B cell (primary cell): ENCODE results near the gene PROSER1. TPM values are rescaled to one million over a fixed set of nuclear protein-coding genes. Genes with fewer than 3 reads are reported as not detected.
"Not testable (repeated sequence)": the region's sequence is repeated elsewhere in the genome, so short reads cannot be mapped to it uniquely, and the experiment has no call there.

ENCODE experiments used
- ATAC-seq: fragments of 200-7000 bp; cut with Tn5 transposase; one replicate; pipeline ENCODE4 v1.10.0; 2021; ENCODE audit warnings: low read depth, mild to moderate bottlenecking, moderate number of reproducible peaks, moderate library complexity
- CTCF ChIA-PET: fragments of 350-600 bp; sonication (Branson Sonifier 250); formaldehyde crosslinking; loops from one replicate; lab custom pipeline; 2021; ENCODE audit warnings: antibody characterized with exemption, inconsistent platforms; lab: Charles Lee
- POLR2A ChIA-PET: fragments of 350-600 bp; sonication (Branson Sonifier 250); formaldehyde crosslinking; loops from one replicate; lab custom pipeline; 2021; ENCODE audit warnings: antibody characterized with exemption; lab: Charles Lee
- DNase-seq: peaks from one replicate; pipeline ENCODE4 v3.0.0; 2013
- H2AFZ ChIP-seq: 2 replicates; pipeline ENCODE4 v1.6.1; 2012; ENCODE audit warnings: mild to moderate bottlenecking, low read depth, low read length; ENCODE audit not compliant: insufficient read depth, poor library complexity, severe bottlenecking
- H3K27ac ChIP-seq, 2 donors: 1 replicate in 1 of 2; 2 replicates in 1 of 2; pipeline ENCODE4 v1.5.1; 2012 to 2013; ENCODE audit warnings: low read length in 2 of 2, mild to moderate bottlenecking in 2 of 2, moderate library complexity in 1 of 2
- H3K27me3 ChIP-seq, 4 experiments: fragments of 200-600 bp in 1 of 4; sonication (generic) in 1 of 4; replicated peaks in 1 of 4; 1 replicate in 2 of 4; 2 replicates in 2 of 4; pipeline versions ENCODE4 v1.6.1 to v1.7.0; 2013 to 2016; ENCODE audit warnings: low read length in 3 of 4, mild to moderate bottlenecking in 2 of 4, mixed read lengths in 1 of 4, moderate library complexity in 1 of 4; ENCODE audit not compliant: insufficient read depth in 4 of 4, control insufficient read depth in 3 of 4; ENCODE audit errors: control extremely low read depth in 1 of 4
- H3K36me3 ChIP-seq, 2 experiments: replicated peaks in 1 of 2; 1 replicate in 1 of 2; 2 replicates in 1 of 2; pipeline versions ENCODE4 v1.6.1 to v1.7.1; 2013; ENCODE audit warnings: low read length in 1 of 2; ENCODE audit not compliant: insufficient read depth in 2 of 2, control insufficient read depth in 1 of 2; ENCODE audit errors: control extremely low read depth in 1 of 2, extremely low read depth in 1 of 2
- H3K4me1 ChIP-seq, 2 donors: fragments of 200-600 bp in 1 of 2; sonication (generic) in 1 of 2; 1 replicate in 1 of 2; 2 replicates in 1 of 2; pipeline versions ENCODE4 v1.5.1 to v1.6.1; 2013 to 2017; ENCODE audit warnings: low read length in 2 of 2; ENCODE audit not compliant: control insufficient read depth in 2 of 2, insufficient read depth in 2 of 2
- H3K4me2 ChIP-seq: replicated peaks from 2 replicates; pipeline ENCODE3; 2012; ENCODE audit warnings: mild to moderate bottlenecking, low read depth, low read length; ENCODE audit not compliant: poor library complexity, severe bottlenecking
- H3K4me3 ChIP-seq, 5 experiments: fragments of 200-600 bp in 1 of 5; sonication (generic) in 1 of 5; 1 replicate in 3 of 5; 2 replicates in 2 of 5; pipeline versions ENCODE4 v1.5.1 to v1.7.0; 2011 to 2016; ENCODE audit warnings: low read length in 4 of 5, mild to moderate bottlenecking in 4 of 5, low read depth in 2 of 5, control low read depth in 1 of 5, moderate library complexity in 1 of 5; ENCODE audit not compliant: insufficient read depth in 1 of 5; ENCODE audit errors: control extremely low read depth in 1 of 5, extremely low read depth in 1 of 5
- H3K79me2 ChIP-seq: fragments of 200-600 bp; sonication (generic); one replicate; pipeline ENCODE4 v1.6.0; 2016; ENCODE audit warnings: low read length; ENCODE audit not compliant: control insufficient read depth, insufficient read depth
- H3K9ac ChIP-seq: fragments of 200-600 bp; sonication (generic); 2 replicates; pipeline ENCODE4 v1.6.1; 2017; ENCODE audit warnings: mild to moderate bottlenecking, low read length, moderate library complexity
- H3K9me3 ChIP-seq, 3 donors: one replicate each; pipeline versions ENCODE4 v1.6.1 to v1.7.1; 2013; ENCODE audit warnings: low read length in 2 of 3; ENCODE audit not compliant: control insufficient read depth in 2 of 3, insufficient read depth in 1 of 3; ENCODE audit errors: control extremely low read depth in 1 of 3
- H4K20me1 ChIP-seq: 2 replicates; pipeline ENCODE4 v1.6.0; 2012; ENCODE audit warnings: mild to moderate bottlenecking, low read length; ENCODE audit not compliant: insufficient read depth, control insufficient read depth, poor library complexity, severe bottlenecking
- H3K27ac Mint-ChIP-seq: one replicate; pipeline ENCODE4 v1.8.0; 2021; ENCODE audit warnings: mixed read lengths
- H3K27me3 Mint-ChIP-seq: one replicate; pipeline ENCODE4 v1.8.0; 2021; ENCODE audit warnings: mixed read lengths
- H3K4me1 Mint-ChIP-seq: one replicate; pipeline ENCODE4 v1.8.0; 2021; ENCODE audit warnings: mixed read lengths
- H3K4me3 Mint-ChIP-seq: one replicate; pipeline ENCODE4 v1.8.0; 2021; ENCODE audit warnings: mixed read lengths
- H3K9me3 Mint-ChIP-seq: one replicate; pipeline ENCODE4 v1.8.0; 2022; ENCODE audit warnings: mixed read lengths; ENCODE audit not compliant: insufficient read depth
- EZH2 ChIP-seq: IDR thresholded peaks from 2 replicates; pipeline ENCODE4 v1.6.1; 2012; ENCODE audit warnings: borderline replicate concordance, low read depth, mild to moderate bottlenecking, moderate library complexity, low read length; ENCODE audit not compliant: insufficient read depth, poor library complexity, severe bottlenecking
- WGBS: methylation state at CpG from one replicate; pipeline ENCODE4 v1.1.5; 2013; ENCODE audit warnings: missing lambda C conversion rate; ENCODE audit not compliant: insufficient coverage; 5-methylcytosine and 5-hydroxymethylcytosine counted together
- intact Hi-C: fragments of 100-400 bp; cut with micrococcal nuclease; formaldehyde crosslinking; loops from one replicate; pipeline ENCODE4 v1.10.0; 2022
- polyA minus RNA-seq: library from RNA; depleted of rRNA, polyadenylated mRNA; stranded (reverse); fragments of >200 nt; gene quantifications from 2 replicates; pipeline ENCODE4 v1.2.3, GENCODE V29; 2012
- polyA plus RNA-seq: library from polyadenylated mRNA; depleted of rRNA; stranded (reverse); fragments of >200 nt; gene quantifications from 2 replicates; pipeline ENCODE4 v1.2.3, GENCODE V29; 2012
- total RNA-seq, 2 donors: library from RNA; stranded (reverse); fragments of 120-200 nt in 1 of 2; gene quantifications; 1 replicate in 1 of 2; 2 replicates in 1 of 2; pipeline versions ENCODE4 v1.2.3 to v1.2.4, GENCODE V29; 2013 to 2022
- TF ChIP-seq, protein P1 (sequence below): fragments of 200-600 bp; IDR thresholded peaks from one replicate; pipeline ENCODE4 v1.8.0; 2022; ENCODE audit warnings: antibody characterized with exemption, mild to moderate bottlenecking

The PROSER1 gene
- 63.5 and 64.0 TPM in 2 replicates for total RNA-seq
- total RNA-seq (2013), result 17.9 TPM
- 18.1 and 22.5 TPM in 2 replicates for polyA plus RNA-seq
- 11.3 and 15.8 TPM in 2 replicates for polyA minus RNA-seq

- peaks cover 26% of the 10 kb centered on the region for H4K20me1 ChIP-seq
- Mint-ChIP-seq H3K4me1 (peaks cover 55% of the 10 kb centered on the region), H3K27ac (peak within 1 kb of the TSS; percentile 100), H3K9me3 (no peaks in the 10 kb centered on the region), H3K27me3 (no peaks in the 10 kb centered on the region), H3K4me3 (peak within 1 kb of the TSS; percentile 92)
- POLR2A ChIA-PET, result interaction anchor here (1.9 kb wide), 1 partner anchor 689 kb away, joined by 4 read pairs; the partner anchor contains the start of gene UFM1
- peak within 1 kb of the TSS; percentile 67 to 99 (median 90) for H3K4me3 ChIP-seq
- peaks cover 52% of the 10 kb centered on the region for H3K79me2 ChIP-seq
- intact Hi-C loops, result loop anchor here (1.0 to 10.0 kb wide), 4 partner anchors 617 to 1979 kb away; partner anchors contain the start of genes COG6, MRPS31 and SUPT20H
- peak within 1 kb of the TSS; percentile 95 for H2AFZ ChIP-seq
- ATAC-seq, result peak; percentile 84
- peak within 1 kb of the TSS; percentile 89 for H3K9ac ChIP-seq
- no peaks in the 10 kb centered on the region for H3K9me3 ChIP-seq
- CTCF ChIA-PET, result no interaction called here
- H3K4me1 ChIP-seq, result peaks cover 30 to 35% of the 10 kb centered on the region in 2 donors
- H3K27me3 ChIP-seq, result no peaks in the 10 kb centered on the region
- H3K4me2 ChIP-seq, result peak within 1 kb of the TSS; percentile 87
- H3K27ac ChIP-seq, result peak within 1 kb of the TSS; percentile 81 to 95
- under 1% methylated on average over 38 of the region's 41 CpGs for WGBS
- TF ChIP-seq, protein P1, sequence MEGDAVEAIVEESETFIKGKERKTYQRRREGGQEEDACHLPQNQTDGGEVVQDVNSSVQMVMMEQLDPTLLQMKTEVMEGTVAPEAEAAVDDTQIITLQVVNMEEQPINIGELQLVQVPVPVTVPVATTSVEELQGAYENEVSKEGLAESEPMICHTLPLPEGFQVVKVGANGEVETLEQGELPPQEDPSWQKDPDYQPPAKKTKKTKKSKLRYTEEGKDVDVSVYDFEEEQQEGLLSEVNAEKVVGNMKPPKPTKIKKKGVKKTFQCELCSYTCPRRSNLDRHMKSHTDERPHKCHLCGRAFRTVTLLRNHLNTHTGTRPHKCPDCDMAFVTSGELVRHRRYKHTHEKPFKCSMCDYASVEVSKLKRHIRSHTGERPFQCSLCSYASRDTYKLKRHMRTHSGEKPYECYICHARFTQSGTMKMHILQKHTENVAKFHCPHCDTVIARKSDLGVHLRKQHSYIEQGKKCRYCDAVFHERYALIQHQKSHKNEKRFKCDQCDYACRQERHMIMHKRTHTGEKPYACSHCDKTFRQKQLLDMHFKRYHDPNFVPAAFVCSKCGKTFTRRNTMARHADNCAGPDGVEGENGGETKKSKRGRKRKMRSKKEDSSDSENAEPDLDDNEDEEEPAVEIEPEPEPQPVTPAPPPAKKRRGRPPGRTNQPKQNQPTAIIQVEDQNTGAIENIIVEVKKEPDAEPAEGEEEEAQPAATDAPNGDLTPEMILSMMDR, result no peak
- no peak for TF ChIP-seq EZH2
- H3K36me3 ChIP-seq, result peaks cover 0 to 7% of the 10 kb centered on the region in 2 experiments
- peak; percentile 92 for DNase-seq
These were observed at the start of gene PROSER1, which contains the start of gene NHLRC3 for GRCh38 chr13:39037880-39038568. Gene PROSER1, minus strand, starts transcription at chr13:39038089. Its CDS starts 847 bp downstream, at chr13:39037242. Gene NHLRC3, plus strand, starts transcription at chr13:39038456. Its CDS starts 184 bp downstream, at chr13:39038640.

DNA sequence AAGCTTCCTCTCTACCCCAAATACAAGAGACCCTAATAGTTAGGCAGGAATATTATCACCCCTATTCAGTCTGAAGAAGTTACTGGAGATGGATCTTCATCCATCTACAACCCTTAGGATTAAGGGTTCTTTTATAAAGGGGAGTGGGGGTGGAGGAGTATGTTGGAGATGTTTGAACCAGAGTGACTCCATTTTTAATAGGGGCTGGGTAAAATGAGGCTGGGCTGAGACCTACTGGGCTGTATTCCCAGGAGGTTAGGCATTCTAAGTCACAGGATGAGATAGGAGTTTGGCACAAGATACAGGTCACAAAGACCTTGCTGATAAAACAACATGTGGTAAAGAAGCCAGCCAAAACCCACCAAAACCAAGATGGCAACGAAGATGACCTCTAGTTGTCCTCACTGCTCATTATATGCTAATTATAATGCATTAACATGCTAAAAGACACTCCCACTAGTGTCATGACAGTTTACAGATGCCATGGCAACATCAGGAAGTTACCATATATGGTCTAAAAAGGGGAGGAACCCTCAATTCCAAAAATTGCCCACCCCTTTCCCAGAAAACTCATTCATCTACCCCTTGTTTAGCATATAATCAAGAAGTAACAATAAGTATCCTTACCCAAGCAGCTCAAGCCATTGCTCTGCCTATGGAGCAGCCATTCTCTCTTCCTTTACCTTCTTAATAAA is 48.5 kb upstream of the PROSER1 start:
- H3K4me3 Mint-ChIP-seq, DNase-seq, POLR2A ChIA-PET, H3K4me1 Mint-ChIP-seq, H3K4me1 ChIP-seq, H3K4me2 ChIP-seq, H4K20me1 ChIP-seq, H3K27ac ChIP-seq, H3K36me3 ChIP-seq, H3K27me3 Mint-ChIP-seq, H3K9me3 ChIP-seq, H3K9me3 Mint-ChIP-seq, ATAC-seq, H3K79me2 ChIP-seq, H3K27me3 ChIP-seq, intact Hi-C loops, H2AFZ ChIP-seq, H3K27ac Mint-ChIP-seq, H3K9ac ChIP-seq, H3K4me3 ChIP-seq, CTCF ChIA-PET: not testable (repeated sequence)
- WGBS, result no CpG with 5 or more reads among the region's 1 CpG
